ENCODE data around the gene UBE2G1.
"Not testable (repeated sequence)": the region's sequence is repeated elsewhere in the genome, so short reads cannot be mapped to it uniquely, and the experiment has no call there.

The UBE2G1 gene

GRCh38 chr17:4304417-4305027, 62.0 kb downstream of the UBE2G1 start:
- DNase-seq (ENCODE audit: low read depth in 2 of 2) = peak; percentile 34 to 44

DNA sequence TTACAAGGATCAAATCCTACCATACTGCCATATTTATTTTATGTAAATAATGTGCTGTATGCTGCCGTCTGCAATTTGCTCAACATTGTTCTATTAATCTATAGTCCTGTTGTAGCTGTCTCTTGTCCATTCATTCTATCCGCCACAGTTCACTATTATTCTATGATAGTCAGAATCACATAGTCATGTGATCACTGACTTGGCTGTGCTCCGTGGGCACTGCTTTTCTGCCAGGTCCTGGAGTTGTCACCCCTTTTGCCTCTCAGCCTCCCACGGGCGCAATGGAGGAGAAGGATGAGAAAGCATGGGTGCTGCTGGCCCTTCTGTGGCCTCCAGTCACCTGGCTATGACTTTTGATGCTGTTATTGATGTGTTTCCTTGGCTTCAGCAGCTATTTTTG, 65.4 kb downstream of the UBE2G1 start:
- DNase-seq (ENCODE audit: low read depth in 2 of 2) = no peak

- no peak for DNase-seq (ENCODE audit: low read depth in 2 of 2)
Measured at GRCh38 chr17:4297351-4297750, 69.1 kb downstream of the UBE2G1 start.

- DNase-seq (ENCODE audit: low read depth in 2 of 2) = no peak
Measured at GRCh38 chr17:4295686-4296085, 70.8 kb downstream of the UBE2G1 start.

DNA sequence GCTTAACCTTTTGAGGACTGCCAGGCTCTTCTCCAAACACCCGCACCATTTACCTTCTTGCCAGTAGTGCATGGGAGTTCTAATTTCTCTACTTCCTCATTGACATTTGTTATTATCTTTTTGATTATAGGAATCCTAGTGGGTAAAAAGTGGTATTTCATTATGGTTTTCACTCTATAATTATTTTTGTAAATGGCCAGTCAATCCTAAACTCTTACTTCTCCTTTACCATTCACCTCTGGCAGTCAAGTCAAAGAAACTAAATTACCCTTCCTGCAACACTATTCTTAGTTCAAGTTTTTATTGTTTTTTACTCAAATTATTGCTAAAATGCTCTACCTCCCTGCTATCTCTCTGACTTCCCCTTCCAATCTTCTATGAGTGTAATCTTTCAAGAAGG, 72.9 kb downstream of the UBE2G1 start:
- no peak for DNase-seq (ENCODE audit: low read depth in 2 of 2)

- DNase-seq (ENCODE audit: low read depth in 2 of 2) = no peak
Measured at GRCh38 chr17:4287710-4288109, 78.8 kb downstream of the UBE2G1 start.

GRCh38 chr17:4276514-4276913, 90.0 kb downstream of the UBE2G1 start:
- DNase-seq (ENCODE audit: low read depth in 2 of 2) = no peak

GRCh38 chr17:4272972-4273368, 93.5 kb downstream of the UBE2G1 start:
- no peak for DNase-seq (ENCODE audit: low read depth in 2 of 2)

DNA sequence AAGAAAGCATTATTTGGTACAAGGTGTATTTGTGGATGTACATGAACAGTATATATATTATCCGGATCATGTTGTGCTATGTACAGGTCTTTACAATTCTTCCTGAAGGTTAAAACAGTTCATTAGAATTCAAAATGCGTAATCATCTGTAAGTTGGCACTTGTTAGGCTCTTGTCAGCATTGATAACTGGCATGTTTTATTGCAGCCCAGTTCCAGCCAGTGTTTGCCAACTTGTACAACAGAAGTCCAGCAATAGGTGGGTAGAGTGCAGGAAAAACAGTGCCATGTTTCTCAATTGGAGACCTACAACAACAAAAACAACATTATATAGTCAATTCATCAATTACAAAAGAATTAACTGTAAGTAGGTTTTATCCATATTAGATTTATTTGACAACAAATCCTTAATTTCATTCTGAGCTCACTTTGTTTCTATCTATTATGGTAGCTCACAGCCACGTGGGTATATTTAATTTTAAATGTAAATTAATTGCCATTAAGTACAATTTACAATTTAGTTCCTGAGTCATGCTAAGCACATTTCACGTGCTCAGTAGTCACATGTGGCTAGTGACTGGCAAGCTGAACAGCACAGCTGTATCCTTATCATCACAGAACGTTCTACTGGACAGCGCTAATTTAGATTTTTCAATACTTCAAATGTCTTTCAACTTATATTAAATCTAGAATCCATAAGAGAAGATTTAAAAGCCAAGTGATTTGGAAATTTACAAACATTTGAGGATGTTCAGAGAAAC, 94.1 kb downstream of the UBE2G1 start:
- no peak for DNase-seq (ENCODE audit: low read depth in 2 of 2)

DNA sequence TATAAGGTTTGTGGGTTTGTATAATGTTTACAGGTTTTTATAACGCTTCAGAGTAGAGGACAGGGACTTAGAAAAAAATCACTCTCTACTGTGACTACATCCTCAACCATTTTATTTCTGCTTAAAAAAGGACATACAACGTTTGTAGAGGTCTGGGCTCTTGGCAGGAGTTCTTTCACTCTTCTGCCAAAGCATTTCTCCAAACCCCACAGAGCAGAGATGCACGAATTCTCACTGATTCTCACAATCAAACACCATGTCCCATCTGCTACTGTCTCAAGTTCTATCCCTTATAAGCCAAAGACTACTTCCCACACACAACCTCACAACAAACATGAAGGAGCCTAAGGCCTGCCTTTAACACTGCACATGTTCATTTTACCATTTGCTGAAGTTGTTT, 95.7 kb downstream of the UBE2G1 start:
- DNase-seq (ENCODE audit: low read depth in 2 of 2) = no peak

DNA sequence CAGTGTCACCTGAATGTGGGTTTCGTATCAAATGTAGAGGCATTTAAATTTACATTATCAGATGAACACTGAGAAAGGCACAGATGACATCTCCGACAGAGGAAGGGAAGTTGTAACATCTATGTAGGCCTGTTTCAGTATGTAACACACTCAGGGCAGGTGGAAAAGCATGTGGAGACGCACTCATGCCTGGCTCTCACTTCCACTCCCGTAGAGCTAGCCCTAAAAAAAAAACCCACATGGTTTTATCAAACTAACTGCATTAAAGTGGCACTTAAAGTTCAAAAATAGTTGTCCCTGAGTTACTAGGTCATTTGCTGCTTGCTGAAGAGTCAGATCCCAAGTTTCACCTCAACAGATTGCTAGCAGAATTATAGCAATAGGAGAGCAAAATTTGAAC, 96.6 kb downstream of the UBE2G1 start:
- DNase-seq (ENCODE audit: low read depth in 2 of 2) = no peak

GRCh38 chr17:4267402-4267801, 99.1 kb downstream of the UBE2G1 start:
- DNase-seq (ENCODE audit: low read depth in 2 of 2) = no peak

- DNase-seq (ENCODE audit: low read depth in 2 of 2) = no peak
Measured at GRCh38 chr17:4266550-4266949, 99.9 kb downstream of the UBE2G1 start.

DNA sequence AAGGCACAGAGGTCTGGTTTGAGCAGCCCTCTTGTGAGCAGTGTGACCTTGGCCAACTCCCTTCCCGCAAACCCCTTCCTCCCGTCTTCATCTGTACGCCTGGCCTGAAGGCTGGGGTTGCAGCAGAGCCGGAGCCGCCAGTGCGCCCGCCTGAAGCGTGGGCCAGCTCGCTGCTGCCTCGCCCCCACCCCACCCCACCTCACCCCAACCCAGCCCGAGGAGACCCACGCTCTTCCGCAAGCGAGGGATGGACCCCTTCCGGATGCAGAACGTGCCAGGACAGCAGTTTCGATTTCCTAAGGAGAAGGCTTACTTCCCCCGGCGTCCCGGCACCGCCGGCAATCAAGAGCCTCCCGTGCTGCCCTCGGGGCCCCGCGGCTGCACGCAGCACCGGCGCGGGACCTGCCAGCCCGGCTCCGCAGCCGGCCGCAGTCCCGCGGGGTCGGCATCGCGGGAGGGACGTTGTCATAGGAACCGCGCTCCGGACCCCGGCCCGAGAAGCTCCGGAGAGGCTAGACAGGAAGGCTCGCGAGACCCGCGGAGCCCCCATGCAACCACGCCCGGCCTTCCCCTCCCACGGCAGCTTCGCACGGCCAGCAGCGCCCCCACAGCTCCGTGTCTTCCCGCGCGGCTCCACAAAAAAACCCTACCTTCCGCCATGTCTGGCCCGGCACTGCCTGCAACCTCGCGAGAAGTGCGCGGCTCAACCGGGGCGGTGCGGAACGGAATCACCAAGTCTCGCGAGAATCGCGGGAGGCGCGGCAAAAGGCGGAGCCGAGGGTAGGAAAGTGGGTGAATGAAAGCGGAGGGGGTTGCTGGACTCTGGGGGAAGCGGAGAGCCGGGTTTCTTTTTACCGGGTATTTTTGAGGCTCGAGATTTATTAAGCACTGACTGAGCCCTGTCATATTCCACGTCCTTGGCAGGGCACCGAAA, 102.9 kb downstream of the UBE2G1 start, which contains the start of gene ANKFY1:
Gene ANKFY1 (minus strand): TSS at position 698 of the 934 bp plus-strand sequence. CDS start 38 bp downstream, at position 660.
- DNase-seq (ENCODE audit: low read depth in 2 of 2) = peak; percentile 95 to 97

DNA sequence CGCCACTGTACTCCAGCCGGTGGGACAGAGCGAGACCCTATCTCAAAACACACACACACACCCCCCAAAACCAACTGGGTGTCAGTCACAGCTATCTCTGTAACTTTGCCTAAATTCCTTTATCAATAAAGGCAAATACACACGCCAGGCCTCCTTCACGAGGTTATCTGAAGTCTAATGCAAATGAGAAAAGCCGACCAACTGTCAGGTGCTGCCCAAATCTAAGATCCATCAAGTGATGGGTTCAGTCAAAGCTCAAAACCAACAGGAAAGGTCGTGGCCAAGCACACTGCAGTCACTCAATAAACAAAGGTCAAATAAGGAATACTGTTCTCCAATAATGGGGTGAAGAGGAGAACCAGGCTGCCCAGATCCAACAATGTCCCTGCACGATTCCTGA, 103.8 kb downstream of the UBE2G1 start:
- DNase-seq (ENCODE audit: low read depth in 2 of 2) = no peak

GRCh38 chr17:4261452-4261851, 105.0 kb downstream of the UBE2G1 start:
- no peak for DNase-seq (ENCODE audit: low read depth in 2 of 2)

- no peak for DNase-seq (ENCODE audit: low read depth in 2 of 2)
Measured at GRCh38 chr17:4258867-4259266, 107.6 kb downstream of the UBE2G1 start.

GRCh38 chr17:4256952-4257351, 109.5 kb downstream of the UBE2G1 start:
- no peak for DNase-seq (ENCODE audit: low read depth in 2 of 2)

- DNase-seq (ENCODE audit: low read depth in 2 of 2) = not testable (repeated sequence)
Measured at GRCh38 chr17:4255271-4255670, 111.2 kb downstream of the UBE2G1 start.

DNA sequence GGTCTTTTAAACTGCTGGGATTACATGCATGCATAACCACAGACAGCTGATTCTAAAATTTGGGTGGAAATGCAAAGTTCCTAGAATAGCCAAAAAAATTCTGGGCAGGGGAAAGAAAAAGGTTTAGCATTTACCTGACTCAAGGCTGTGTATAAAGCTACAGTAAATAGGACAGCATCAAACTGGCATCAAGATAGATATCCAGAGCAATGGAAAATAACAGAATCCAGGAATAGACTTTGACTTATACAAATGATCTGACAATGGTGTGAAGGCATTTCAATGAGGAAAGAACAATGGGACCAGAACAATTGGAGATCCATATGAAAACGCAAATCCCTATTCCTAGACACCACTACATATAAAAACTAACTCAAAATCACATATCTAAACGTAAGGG, 115.6 kb downstream of the UBE2G1 start:
- no peak for DNase-seq (ENCODE audit: low read depth in 2 of 2)

DNA sequence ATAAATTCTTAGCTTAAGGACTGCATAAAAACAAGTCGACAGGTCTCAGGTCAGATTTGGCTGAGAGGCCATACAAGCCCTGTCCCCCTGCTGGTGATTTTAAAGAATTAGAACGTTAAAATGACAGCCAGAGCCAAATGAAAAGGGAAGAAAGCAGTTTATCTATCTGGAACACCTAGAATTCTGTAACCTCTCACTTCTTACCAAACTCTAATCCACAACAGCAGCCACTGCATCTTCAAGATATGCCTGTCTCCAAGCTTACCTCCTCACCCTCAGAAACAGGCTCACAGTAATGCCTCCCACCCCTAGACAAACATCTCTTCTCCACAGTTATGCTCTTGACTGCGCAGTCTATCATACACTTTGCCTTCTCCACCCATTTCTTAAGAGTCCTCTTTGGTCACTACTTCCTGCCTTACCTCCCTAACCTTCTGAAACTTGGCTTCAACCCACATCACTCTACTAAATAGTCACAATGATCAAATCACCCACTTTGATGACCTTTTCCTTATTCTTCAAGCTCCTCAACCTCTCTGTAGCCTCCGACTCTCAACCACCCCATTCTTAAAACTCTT, 116.9 kb downstream of the UBE2G1 start:
- no peak for DNase-seq (ENCODE audit: low read depth in 2 of 2)

All from stimulated activated CD4-positive, alpha-beta T cell treated with anti-CD3 and anti-CD28 coated beads, Interleukin-4, amount 100 ng/mL, for 48 hours (primary cell).